Nephron (organoid): Measurements from ENCODE around the gene BTBD7.

Source experiments
- H3K27ac Mint-ChIP-seq, 3 experiments: 2 replicates each; pipeline ENCODE4 v1.8.0; 2020; ENCODE audit warnings: mixed read lengths in 3 of 3, mild to moderate bottlenecking in 2 of 3, moderate library complexity in 1 of 3
- H3K27me3 Mint-ChIP-seq: 2 replicates; pipeline ENCODE4 v1.8.0; 2021; ENCODE audit warnings: low read depth, mild to moderate bottlenecking, moderate library complexity, mixed read lengths
- H3K36me3 Mint-ChIP-seq: 2 replicates; pipeline ENCODE4 v1.8.0; 2020; ENCODE audit warnings: low read depth, mixed read lengths
- H3K4me1 Mint-ChIP-seq: 2 replicates; pipeline ENCODE4 v1.8.0; 2020; ENCODE audit warnings: mixed read lengths
- H3K4me3 Mint-ChIP-seq, 3 experiments: 2 replicates each; pipeline ENCODE4 v1.8.0; 2020; ENCODE audit warnings: mild to moderate bottlenecking in 3 of 3, mixed read lengths in 3 of 3, moderate library complexity in 2 of 3
- H3K9me3 Mint-ChIP-seq: 2 replicates; pipeline ENCODE4 v1.8.0; 2020; ENCODE audit warnings: mixed read lengths
- TF ChIP-seq, protein P1 (sequence below), 3 experiments: fragments of 200-600 bp; sonication (generic); IDR thresholded peaks; one replicate each; pipeline ENCODE4 v1.5.0; 2021; ENCODE audit warnings: antibody characterized with exemption in 3 of 3; ENCODE audit not compliant: unreplicated experiment in 3 of 3

BTBD7 gene

GRCh38 chr14:93318927-93319326, 13.9 kb downstream of the BTBD7 start:
- TF ChIP-seq, protein P1, sequence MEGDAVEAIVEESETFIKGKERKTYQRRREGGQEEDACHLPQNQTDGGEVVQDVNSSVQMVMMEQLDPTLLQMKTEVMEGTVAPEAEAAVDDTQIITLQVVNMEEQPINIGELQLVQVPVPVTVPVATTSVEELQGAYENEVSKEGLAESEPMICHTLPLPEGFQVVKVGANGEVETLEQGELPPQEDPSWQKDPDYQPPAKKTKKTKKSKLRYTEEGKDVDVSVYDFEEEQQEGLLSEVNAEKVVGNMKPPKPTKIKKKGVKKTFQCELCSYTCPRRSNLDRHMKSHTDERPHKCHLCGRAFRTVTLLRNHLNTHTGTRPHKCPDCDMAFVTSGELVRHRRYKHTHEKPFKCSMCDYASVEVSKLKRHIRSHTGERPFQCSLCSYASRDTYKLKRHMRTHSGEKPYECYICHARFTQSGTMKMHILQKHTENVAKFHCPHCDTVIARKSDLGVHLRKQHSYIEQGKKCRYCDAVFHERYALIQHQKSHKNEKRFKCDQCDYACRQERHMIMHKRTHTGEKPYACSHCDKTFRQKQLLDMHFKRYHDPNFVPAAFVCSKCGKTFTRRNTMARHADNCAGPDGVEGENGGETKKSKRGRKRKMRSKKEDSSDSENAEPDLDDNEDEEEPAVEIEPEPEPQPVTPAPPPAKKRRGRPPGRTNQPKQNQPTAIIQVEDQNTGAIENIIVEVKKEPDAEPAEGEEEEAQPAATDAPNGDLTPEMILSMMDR (IDR thresholded peaks at IDR 0.05; ENCODE audit: unreplicated experiment in 3 of 3) = no peak
- H3K27me3 Mint-ChIP-seq = no peaks in the 10 kb centered on the region
- H3K4me1 Mint-ChIP-seq = peaks cover 32% of the 10 kb centered on the region
- no peaks in the 10 kb centered on the region for H3K9me3 Mint-ChIP-seq
- H3K27ac Mint-ChIP-seq = peak overlapping the region; percentile 4 to 79 (median 15)
- peaks cover 7% of the 10 kb centered on the region for H3K36me3 Mint-ChIP-seq
- H3K4me3 Mint-ChIP-seq = no peak overlapping the region

- peaks cover 32% of the 10 kb centered on the region for H3K4me1 Mint-ChIP-seq
- peaks cover 5% of the 10 kb centered on the region for H3K36me3 Mint-ChIP-seq
- H3K4me3 Mint-ChIP-seq = no peak overlapping the region
- peak overlapping the region; percentile 4 to 79 (median 51) for H3K27ac Mint-ChIP-seq
- TF ChIP-seq, protein P1 (IDR thresholded peaks at IDR 0.05; ENCODE audit: unreplicated experiment in 3 of 3) = no peak
- no peaks in the 10 kb centered on the region for H3K9me3 Mint-ChIP-seq
- H3K27me3 Mint-ChIP-seq = no peaks in the 10 kb centered on the region
Observed at GRCh38 chr14:93317875-93318807, 14.7 kb downstream of the BTBD7 start.

- H3K9me3 Mint-ChIP-seq = no peaks in the 10 kb centered on the region
- peak overlapping the region; percentile 4 to 79 (median 51) for H3K27ac Mint-ChIP-seq
- TF ChIP-seq, protein P1 (IDR thresholded peaks at IDR 0.05; ENCODE audit: unreplicated experiment in 3 of 3) = no peak
- H3K4me1 Mint-ChIP-seq = peaks cover 32% of the 10 kb centered on the region
- H3K36me3 Mint-ChIP-seq = peaks cover 5% of the 10 kb centered on the region
- H3K4me3 Mint-ChIP-seq = no peak overlapping the region
- no peaks in the 10 kb centered on the region for H3K27me3 Mint-ChIP-seq
Observed at GRCh38 chr14:93317210-93317874, 15.5 kb downstream of the BTBD7 start.

DNA sequence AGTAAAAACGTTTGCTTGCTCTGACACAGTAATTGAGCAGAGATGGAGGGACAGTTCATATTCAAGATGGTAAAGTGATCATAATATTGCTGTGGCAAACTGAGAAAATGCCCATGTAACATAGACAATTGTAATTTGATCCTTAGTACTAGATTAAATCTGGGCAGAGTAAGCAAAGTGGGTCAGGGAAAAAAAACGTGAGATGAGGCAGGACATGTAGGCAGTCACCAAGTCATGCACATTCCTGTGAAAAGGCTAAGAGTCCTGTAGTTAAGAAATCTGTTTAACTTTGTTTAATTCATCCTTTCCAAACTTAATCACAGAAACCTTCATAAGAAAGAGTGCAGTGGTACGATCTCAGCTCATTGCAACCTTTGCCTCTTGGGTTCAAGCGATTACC, 16.1 kb downstream of the BTBD7 start:
- H3K9me3 Mint-ChIP-seq = no peaks in the 10 kb centered on the region

DNA sequence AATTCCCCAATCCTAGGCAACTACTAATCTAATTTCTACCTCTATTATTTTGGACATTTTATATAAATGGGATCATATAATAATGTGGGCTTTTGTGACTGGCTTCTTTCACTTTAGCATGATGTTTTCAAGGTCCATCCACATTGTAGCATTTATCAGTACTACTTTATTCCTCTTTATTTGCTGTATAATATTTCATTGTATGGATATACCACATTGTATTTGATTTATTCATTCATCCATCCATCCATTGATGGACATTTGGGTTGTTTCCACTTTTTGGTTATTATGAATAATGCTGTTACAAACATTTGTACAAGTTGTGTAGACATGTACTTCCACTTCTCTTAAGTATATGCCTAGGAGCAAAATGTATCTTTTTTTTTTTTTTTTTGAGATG, 17.3 kb downstream of the BTBD7 start:
- Mint-ChIP-seq H3K4me1 (peaks cover 32% of the 10 kb centered on the region), H3K36me3 (peaks cover 5% of the 10 kb centered on the region), H3K27ac (no peak overlapping the region), H3K9me3 (no peaks in the 10 kb centered on the region), H3K4me3 (no peak overlapping the region), H3K27me3 (no peaks in the 10 kb centered on the region)
- TF ChIP-seq, protein P1 (IDR thresholded peaks at IDR 0.05; ENCODE audit: unreplicated experiment in 3 of 3) = no peak

More for the DNA sequence above, 16.1 kb downstream of the BTBD7 start:
- Mint-ChIP-seq H3K27ac (peak overlapping the region in 1 of 3 experiments; percentile 15), H3K4me1 (peaks cover 32% of the 10 kb centered on the region), H3K27me3 (no peaks in the 10 kb centered on the region), H3K4me3 (no peak overlapping the region), H3K36me3 (peaks cover 5% of the 10 kb centered on the region)
- TF ChIP-seq, protein P1 (IDR thresholded peaks at IDR 0.05; ENCODE audit: unreplicated experiment in 3 of 3) = no peak
